GM10266 (cell line): ENCODE results near the gene SFRP5.

Experiments used
- DNase-seq: peaks from one replicate; pipeline ENCODE4 v3.0.0; 2012; ENCODE audit errors: extremely low spot score
- CTCF ChIP-seq: IDR thresholded peaks from 2 replicates; pipeline ENCODE4 v1.5.1; 2012; ENCODE audit warnings: mild to moderate bottlenecking, low read depth; ENCODE audit not compliant: control insufficient read depth, insufficient read depth; ENCODE audit errors: missing control alignments

SFRP5 gene

GRCh38 chr10:97812696-97813095 is 40.9 kb upstream of the SFRP5 start:
- DNase-seq: no peak
- no peak for TF ChIP-seq CTCF

GRCh38 chr10:97811958-97812357 is 40.2 kb upstream of the SFRP5 start:
- no peak for TF ChIP-seq CTCF
- no peak for DNase-seq

GRCh38 chr10:97810446-97810845 is 38.6 kb upstream of the SFRP5 start:
- DNase-seq: no peak
- TF ChIP-seq CTCF: no peak

- no peak for DNase-seq
- no peak for TF ChIP-seq CTCF
Measured at GRCh38 chr10:97805949-97806348, 34.1 kb upstream of the SFRP5 start.

GRCh38 chr10:97805096-97805884 is 33.5 kb upstream of the SFRP5 start:
- TF ChIP-seq CTCF: no peak
- no peak for DNase-seq

GRCh38 chr10:97801422-97801821 is 29.6 kb upstream of the SFRP5 start:
- no peak for DNase-seq
- TF ChIP-seq CTCF: no peak

GRCh38 chr10:97800474-97800873 is 28.7 kb upstream of the SFRP5 start:
- DNase-seq: no peak
- no peak for TF ChIP-seq CTCF
